Liver (tissue), 9 donors: ENCODE measurements around the gene FAM151B. TPM values are rescaled to one million over a fixed set of nuclear protein-coding genes. Genes with fewer than 3 reads are reported as not detected.
A peak's percentile ranks its signal among the peaks of the same experiment; 100 is the strongest.
"Not testable (repeated sequence)": the region's sequence is repeated elsewhere in the genome, so short reads cannot be mapped to it uniquely, and the experiment has no call there.

ENCODE experiments used
- DNase-seq: peaks from one replicate; pipeline ENCODE4 v3.0.0-alpha.2; 2017; ENCODE audit warnings: low spot score
- H3K27ac ChIP-seq, 2 donors: one replicate each; pipeline ENCODE4 v1.7.0; 2013; ENCODE audit warnings: inconsistent platforms in 2 of 2, low read length in 2 of 2, control low read depth in 1 of 2, low read depth in 1 of 2, mild to moderate bottlenecking in 1 of 2
- H3K27me3 ChIP-seq, 4 donors: one replicate each; pipeline versions ENCODE4 v1.6.1 to v1.7.0; 2013; ENCODE audit warnings: low read length in 3 of 4, inconsistent platforms in 1 of 4, mild to moderate bottlenecking in 1 of 4, moderate library complexity in 1 of 4; ENCODE audit not compliant: control insufficient read depth in 4 of 4, insufficient read depth in 4 of 4
- H3K36me3 ChIP-seq, 4 donors: one replicate each; pipeline versions ENCODE4 v1.6.1 to v1.7.0; 2013; ENCODE audit warnings: low read length in 3 of 4, mild to moderate bottlenecking in 3 of 4, low read depth in 1 of 4, moderate library complexity in 1 of 4; ENCODE audit not compliant: control insufficient read depth in 4 of 4, insufficient read depth in 3 of 4
- H3K4me1 ChIP-seq, 4 donors: one replicate each; pipeline versions ENCODE4 v1.6.1 to v1.7.0; 2013; ENCODE audit warnings: low read length in 3 of 4, mild to moderate bottlenecking in 3 of 4, moderate library complexity in 1 of 4; ENCODE audit not compliant: control insufficient read depth in 4 of 4, insufficient read depth in 4 of 4
- H3K4me3 ChIP-seq, 3 donors: one replicate each; pipeline versions ENCODE4 v1.6.1 to v1.7.0; 2013; ENCODE audit warnings: low read length in 3 of 3, control low read depth in 1 of 3, low read depth in 1 of 3, mild to moderate bottlenecking in 1 of 3
- H3K9ac ChIP-seq, 2 donors: one replicate each; pipeline ENCODE4 v1.7.0; 2013; ENCODE audit warnings: low read length in 2 of 2, mild to moderate bottlenecking in 2 of 2, moderate library complexity in 2 of 2, control low read depth in 1 of 2, low read depth in 1 of 2
- H3K9me3 ChIP-seq, 4 donors: one replicate each; pipeline versions ENCODE4 v1.6.1 to v1.7.0; 2013; ENCODE audit warnings: low read length in 3 of 4; ENCODE audit not compliant: control insufficient read depth in 4 of 4
- EGR1 ChIP-seq, 2 donors: IDR thresholded peaks; 2 replicates each; pipeline ENCODE4 v1.6.1; 2016 to 2018; ENCODE audit warnings: antibody characterized with exemption in 2 of 2, low read depth in 2 of 2
- FOXA1 ChIP-seq: IDR thresholded peaks from 2 replicates; pipeline ENCODE4 v1.6.1; 2016; ENCODE audit warnings: antibody characterized with exemption
- FOXA2 ChIP-seq: IDR thresholded peaks from 2 replicates; pipeline ENCODE4 v1.6.1; 2016; ENCODE audit warnings: antibody characterized with exemption
- GABPA ChIP-seq, 2 donors: IDR thresholded peaks in 1 of 2; conservative IDR thresholded peaks in 1 of 2; 2 replicates each; pipeline ENCODE4 v1.6.1; 2016; ENCODE audit warnings: antibody characterized with exemption in 2 of 2, mild to moderate bottlenecking in 1 of 2, moderate library complexity in 1 of 2
- HNF4A ChIP-seq, 2 donors: conservative IDR thresholded peaks; 2 replicates each; pipeline ENCODE4 v1.6.1; 2016; ENCODE audit warnings: antibody characterized with exemption in 2 of 2, mild to moderate bottlenecking in 2 of 2
- HNF4G ChIP-seq: IDR thresholded peaks from 2 replicates; pipeline ENCODE4 v1.6.1; 2016; ENCODE audit warnings: antibody characterized with exemption
- JUND ChIP-seq, 2 donors: IDR thresholded peaks; 2 replicates each; pipeline ENCODE4 v1.6.1; 2016; ENCODE audit warnings: antibody characterized with exemption in 2 of 2
- MAX ChIP-seq: IDR thresholded peaks from 2 replicates; pipeline ENCODE4 v1.6.1; 2016; ENCODE audit warnings: antibody characterized with exemption
- RAD21 ChIP-seq, 2 donors: IDR thresholded peaks; 2 replicates each; pipeline ENCODE4 v1.6.1; 2016; ENCODE audit warnings: antibody characterized with exemption in 2 of 2, mild to moderate bottlenecking in 2 of 2
- REST ChIP-seq: IDR thresholded peaks from 2 replicates; pipeline ENCODE4 v1.6.1; 2016; ENCODE audit warnings: antibody characterized with exemption, mild to moderate bottlenecking
- RXRA ChIP-seq, 2 donors: IDR thresholded peaks; 2 replicates each; pipeline ENCODE4 v1.6.1; 2017 to 2018; ENCODE audit warnings: antibody characterized with exemption in 2 of 2, mild to moderate bottlenecking in 1 of 2
- SP1 ChIP-seq: IDR thresholded peaks from 2 replicates; pipeline ENCODE4 v1.6.1; 2018; ENCODE audit warnings: antibody characterized with exemption, mild to moderate bottlenecking
- YY1 ChIP-seq: IDR thresholded peaks from 2 replicates; pipeline ENCODE4 v1.6.1; 2016; ENCODE audit warnings: antibody characterized with exemption, mild to moderate bottlenecking
- WGBS: extraction: QIAGEN DNeasy Blood & Tissue Kit; methylation state at CpG from one replicate; pipeline ENCODE4 v1.1.7; 2013; 5-methylcytosine and 5-hydroxymethylcytosine counted together
- polyA plus RNA-seq, 2 donors: library from polyadenylated mRNA; stranded (reverse) in 1 of 2; unstranded in 1 of 2; fragments of 200-250 nt in 1 of 2; fragments of >200 nt in 1 of 2; fragmentation: Nextera tagmentation in 1 of 2; extraction: Ambion mirVana in 1 of 2; gene quantifications; one replicate each; pipeline versions ENCODE4 v1.2.1 to v1.2.3, GENCODE V29; 2013 to 2015
- total RNA-seq, 2 donors: library from RNA; depleted of rRNA; stranded (reverse); fragments of >200 nt; gene quantifications; one replicate each; pipeline ENCODE4 v1.2.3, GENCODE V29; 2014
- TF ChIP-seq, protein P1 (sequence below): fragments of 150-350 bp; IDR thresholded peaks from 2 replicates; pipeline ENCODE4 v1.5.1; 2017; ENCODE audit warnings: improper control_type of control experiment, low read depth, low read length; ENCODE audit not compliant: missing input control
- TF ChIP-seq, protein P2 (sequence below): IDR thresholded peaks from 2 replicates; pipeline ENCODE4 v1.6.1; 2016; ENCODE audit warnings: antibody characterized with exemption
- TF ChIP-seq, protein P3 (sequence below): IDR thresholded peaks from 2 replicates; pipeline ENCODE4 v1.6.1; 2016; ENCODE audit warnings: antibody characterized with exemption
- donor health status: healthy.
- donor health status: healthy.
- donor health status: healthy.
- donor health status: healthy.
- donor health status: healthy.

Gene FAM151B
- total and polyA plus RNA-seq, 4 donors, result 0.43 to 3.0 (median 1.3) TPM

DNA sequence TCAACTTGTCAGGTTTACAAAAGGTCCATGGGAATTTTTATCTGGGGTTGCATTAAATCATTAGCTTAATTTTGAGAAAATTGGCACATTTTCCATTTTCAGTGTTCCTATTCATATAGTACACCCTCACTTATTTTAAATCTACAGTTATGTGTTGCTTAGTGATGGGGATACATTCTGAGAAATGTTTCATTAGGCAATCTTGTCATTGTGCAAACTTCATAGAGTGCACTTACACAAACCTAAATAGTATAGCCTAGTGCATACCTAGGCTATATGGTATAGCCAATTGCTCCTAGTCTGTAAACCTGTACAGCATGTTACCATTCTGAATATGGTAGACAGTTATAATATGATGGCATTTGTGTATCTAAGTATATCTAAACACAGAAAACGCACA, 19.8 kb upstream of the FAM151B start (continued):
- TF ChIP-seq REST (no peak), GABPA (IDR thresholded peaks at IDR 0.05 in 1 of 2, conservative IDR thresholded peaks at IDR 0.05 in 1 of 2) (no peak), EGR1 (IDR thresholded peaks at IDR 0.05; ENCODE audit: low read depth in 2 of 2) (no peak), RXRA (IDR thresholded peaks at IDR 0.05) (no peak)
- TF ChIP-seq, protein P1, sequence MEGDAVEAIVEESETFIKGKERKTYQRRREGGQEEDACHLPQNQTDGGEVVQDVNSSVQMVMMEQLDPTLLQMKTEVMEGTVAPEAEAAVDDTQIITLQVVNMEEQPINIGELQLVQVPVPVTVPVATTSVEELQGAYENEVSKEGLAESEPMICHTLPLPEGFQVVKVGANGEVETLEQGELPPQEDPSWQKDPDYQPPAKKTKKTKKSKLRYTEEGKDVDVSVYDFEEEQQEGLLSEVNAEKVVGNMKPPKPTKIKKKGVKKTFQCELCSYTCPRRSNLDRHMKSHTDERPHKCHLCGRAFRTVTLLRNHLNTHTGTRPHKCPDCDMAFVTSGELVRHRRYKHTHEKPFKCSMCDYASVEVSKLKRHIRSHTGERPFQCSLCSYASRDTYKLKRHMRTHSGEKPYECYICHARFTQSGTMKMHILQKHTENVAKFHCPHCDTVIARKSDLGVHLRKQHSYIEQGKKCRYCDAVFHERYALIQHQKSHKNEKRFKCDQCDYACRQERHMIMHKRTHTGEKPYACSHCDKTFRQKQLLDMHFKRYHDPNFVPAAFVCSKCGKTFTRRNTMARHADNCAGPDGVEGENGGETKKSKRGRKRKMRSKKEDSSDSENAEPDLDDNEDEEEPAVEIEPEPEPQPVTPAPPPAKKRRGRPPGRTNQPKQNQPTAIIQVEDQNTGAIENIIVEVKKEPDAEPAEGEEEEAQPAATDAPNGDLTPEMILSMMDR, result no peak

DNA sequence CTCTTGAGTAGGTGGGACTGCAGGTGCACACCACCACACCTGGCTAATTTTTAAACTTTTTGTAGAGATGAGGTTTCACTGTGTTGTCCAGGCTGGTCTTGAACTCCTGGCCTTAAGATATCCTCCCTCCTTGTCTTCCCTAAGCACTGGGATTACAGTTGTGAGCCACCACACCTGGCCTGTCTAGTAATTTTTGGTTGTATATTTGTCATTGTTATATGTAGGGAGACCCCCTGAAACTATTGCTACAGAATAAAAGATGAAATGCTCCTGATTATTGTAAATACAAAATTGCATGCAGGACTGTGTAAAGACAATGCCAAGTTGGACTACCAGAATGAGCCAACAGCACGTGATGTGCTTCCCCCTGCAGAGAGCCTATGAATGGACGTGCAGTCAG, 17.3 kb upstream of the FAM151B start:
- H3K27ac ChIP-seq, result not testable (repeated sequence)
- H3K36me3 ChIP-seq, result peaks cover 7 to 32% (median 19%) of the 10 kb centered on the region in 4 donors

GRCh38 chr5:80474929-80475328, 13.0 kb upstream of the FAM151B start:
- Histone ChIP-seq H3K27me3 (no peaks in the 10 kb centered on the region), H3K9ac (no peak overlapping the region), H3K4me1 (peaks cover 0 to 9% (median 5%) of the 10 kb centered on the region in 4 donors), H3K4me3 (no peak overlapping the region), H3K27ac (no peak overlapping the region), H3K9me3 (peaks cover 0 to 4% (median 0%) of the 10 kb centered on the region in 4 donors), H3K36me3 (peaks cover 5 to 21% (median 10%) of the 10 kb centered on the region in 4 donors)
- WGBS, result 95% methylated on average over 2 of the region's 2 CpGs
- DNase-seq, result no peak
- TF ChIP-seq MAX (no peak), JUND (IDR thresholded peaks at IDR 0.05) (peak in 1 of 2 donors; percentile 33), RAD21 (IDR thresholded peaks at IDR 0.05) (peak in 1 of 2 donors; percentile 14), GABPA (IDR thresholded peaks at IDR 0.05 in 1 of 2, conservative IDR thresholded peaks at IDR 0.05 in 1 of 2) (no peak), RXRA (IDR thresholded peaks at IDR 0.05) (peak; percentile 70 to 71), HNF4A (conservative IDR thresholded peaks at IDR 0.05) (peak; percentile 79 to 80), REST (peak; percentile 25), FOXA2 (peak; percentile 83), FOXA1 (peak; percentile 65), HNF4G (no peak), YY1 (peak; percentile 73), SP1 (peak; percentile 45)
- TF ChIP-seq, protein P2, sequence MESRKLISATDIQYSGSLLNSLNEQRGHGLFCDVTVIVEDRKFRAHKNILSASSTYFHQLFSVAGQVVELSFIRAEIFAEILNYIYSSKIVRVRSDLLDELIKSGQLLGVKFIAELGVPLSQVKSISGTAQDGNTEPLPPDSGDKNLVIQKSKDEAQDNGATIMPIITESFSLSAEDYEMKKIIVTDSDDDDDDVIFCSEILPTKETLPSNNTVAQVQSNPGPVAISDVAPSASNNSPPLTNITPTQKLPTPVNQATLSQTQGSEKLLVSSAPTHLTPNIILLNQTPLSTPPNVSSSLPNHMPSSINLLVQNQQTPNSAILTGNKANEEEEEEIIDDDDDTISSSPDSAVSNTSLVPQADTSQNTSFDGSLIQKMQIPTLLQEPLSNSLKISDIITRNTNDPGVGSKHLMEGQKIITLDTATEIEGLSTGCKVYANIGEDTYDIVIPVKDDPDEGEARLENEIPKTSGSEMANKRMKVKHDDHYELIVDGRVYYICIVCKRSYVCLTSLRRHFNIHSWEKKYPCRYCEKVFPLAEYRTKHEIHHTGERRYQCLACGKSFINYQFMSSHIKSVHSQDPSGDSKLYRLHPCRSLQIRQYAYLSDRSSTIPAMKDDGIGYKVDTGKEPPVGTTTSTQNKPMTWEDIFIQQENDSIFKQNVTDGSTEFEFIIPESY, result peak; percentile 58
- TF ChIP-seq, protein P3, sequence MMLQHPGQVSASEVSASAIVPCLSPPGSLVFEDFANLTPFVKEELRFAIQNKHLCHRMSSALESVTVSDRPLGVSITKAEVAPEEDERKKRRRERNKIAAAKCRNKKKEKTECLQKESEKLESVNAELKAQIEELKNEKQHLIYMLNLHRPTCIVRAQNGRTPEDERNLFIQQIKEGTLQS, result no peak
- TF ChIP-seq, protein P1, result no peak

More for the DNA sequence above, 17.3 kb upstream of the FAM151B start:
- not testable (repeated sequence) for H3K4me3 ChIP-seq, DNase-seq, H3K27me3 ChIP-seq, H3K9me3 ChIP-seq, H3K4me1 ChIP-seq, H3K9ac ChIP-seq
- 96% methylated on average over 2 of the region's 2 CpGs for WGBS
